Kidney epithelial cell (primary cell): Measurements from ENCODE around the gene HYCC1. TPM values are rescaled to one million over a fixed set of nuclear protein-coding genes. Genes with fewer than 3 reads are reported as not detected.

Experiments used
- DNase-seq: peaks from one replicate; pipeline ENCODE4 v3.0.0-alpha.2; 2010; ENCODE audit warnings: low read depth
- H3K27me3 ChIP-seq: 2 replicates; pipeline ENCODE4 v1.6.0; 2011; ENCODE audit warnings: low read length; ENCODE audit not compliant: control insufficient read depth, insufficient read depth
- H3K36me3 ChIP-seq: 2 replicates; pipeline ENCODE4 v1.5.1; 2011; ENCODE audit warnings: low read length; ENCODE audit not compliant: control insufficient read depth, insufficient read depth
- H3K4me3 ChIP-seq: 2 replicates; pipeline ENCODE4 v1.5.1; 2011; ENCODE audit warnings: low read depth, mild to moderate bottlenecking, control low read depth, low read length
- CTCF ChIP-seq: IDR thresholded peaks from 2 replicates; pipeline ENCODE4 v1.5.1; 2011; ENCODE audit warnings: mild to moderate bottlenecking, moderate library complexity, low read length, control low read depth, inconsistent platforms; ENCODE audit not compliant: insufficient read depth, poor library complexity, severe bottlenecking
- total RNA-seq: library from RNA; depleted of rRNA; stranded (reverse); fragments of >200 nt; gene quantifications from 2 replicates; pipeline ENCODE4 v1.2.3, GENCODE V29; 2015

HYCC1 gene
- total RNA-seq, 1 donor from 2014 or later: 29.9 TPM

GRCh38 chr7:22998519-22998896, 15.4 kb downstream of the HYCC1 start:
- TF ChIP-seq CTCF: no peak
- no peak overlapping the region for H3K4me3 ChIP-seq
- DNase-seq: no peak
- no peaks in the 10 kb centered on the region for H3K36me3 ChIP-seq
- no peaks in the 10 kb centered on the region for H3K27me3 ChIP-seq

DNA sequence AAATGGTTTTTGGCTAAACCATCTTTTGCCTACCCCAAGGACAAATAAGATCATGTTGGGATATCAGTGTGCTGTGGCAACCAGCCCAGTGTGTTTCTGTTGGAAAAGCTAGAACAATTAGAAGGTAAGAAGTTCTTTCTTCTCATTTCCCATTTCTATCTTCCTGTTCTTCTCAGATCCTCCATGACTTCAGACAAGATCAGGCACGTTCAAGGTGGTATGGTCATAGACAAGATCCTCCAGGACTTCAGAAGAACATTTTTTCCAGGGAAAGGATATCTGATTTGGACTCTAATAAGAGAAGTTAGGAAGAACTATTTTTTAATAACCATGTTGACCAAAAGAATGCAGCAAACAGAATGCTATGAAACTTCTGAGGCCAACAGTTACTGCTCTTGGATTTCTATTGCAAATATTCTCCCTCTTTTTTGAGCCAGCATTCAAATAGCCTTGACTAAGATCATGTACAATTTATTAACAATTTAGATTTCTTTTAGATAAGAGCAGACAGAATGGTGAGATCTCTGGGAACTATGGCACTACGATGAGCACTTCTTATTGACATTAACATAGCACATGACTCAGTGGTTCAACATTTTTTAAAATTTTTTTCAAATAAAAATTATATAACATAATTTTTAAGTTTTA, 15.9 kb downstream of the HYCC1 start:
- TF ChIP-seq CTCF: no peak
- Histone ChIP-seq H3K36me3 (no peaks in the 10 kb centered on the region), H3K4me3 (no peak overlapping the region), H3K27me3 (no peaks in the 10 kb centered on the region)
- no peak for DNase-seq

DNA sequence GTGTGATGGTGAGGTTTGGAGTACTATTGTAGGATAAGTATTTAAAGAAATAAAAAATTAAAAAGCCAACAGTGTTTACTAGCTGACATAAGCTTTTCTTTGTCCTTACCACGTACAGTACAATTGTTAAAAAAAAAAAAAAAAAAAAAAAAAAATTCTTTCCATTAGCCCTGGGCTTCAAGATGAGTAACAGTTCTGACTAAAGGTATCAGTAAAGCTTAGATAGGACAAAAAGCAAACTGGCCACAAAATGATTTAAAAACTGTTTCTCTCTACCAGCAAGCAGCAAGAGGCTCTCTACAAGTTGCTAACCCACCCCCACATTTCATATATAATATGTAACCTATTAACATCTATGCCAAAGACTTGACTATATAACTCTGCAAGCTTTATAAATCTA, 17.5 kb downstream of the HYCC1 start:
- no peak for TF ChIP-seq CTCF
- no peaks in the 10 kb centered on the region for H3K27me3 ChIP-seq
- H3K36me3 ChIP-seq: no peaks in the 10 kb centered on the region
- DNase-seq: no peak
- H3K4me3 ChIP-seq: no peak overlapping the region

DNA sequence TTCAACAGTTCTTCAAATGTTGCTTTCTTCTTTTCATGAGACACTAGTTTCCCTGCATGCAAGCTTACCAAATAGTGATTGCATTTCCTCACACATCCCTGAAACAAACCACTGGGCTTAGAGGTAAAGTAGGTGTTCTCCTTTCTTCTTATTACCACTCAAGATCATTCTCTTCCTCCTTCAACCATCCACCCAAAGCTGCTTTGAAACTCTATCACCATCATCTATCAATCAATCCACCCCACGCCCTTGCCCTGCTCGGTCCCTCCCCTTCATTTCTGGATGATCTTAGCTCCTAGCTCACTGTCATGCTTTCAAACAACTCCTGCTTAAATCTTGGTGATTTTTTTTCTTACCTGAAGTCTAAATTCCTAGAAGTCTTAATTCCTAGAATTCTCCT, 18.9 kb downstream of the HYCC1 start:
- TF ChIP-seq CTCF: no peak
- Histone ChIP-seq H3K36me3 (no peaks in the 10 kb centered on the region), H3K4me3 (no peak overlapping the region), H3K27me3 (no peaks in the 10 kb centered on the region)
- DNase-seq: no peak

DNA sequence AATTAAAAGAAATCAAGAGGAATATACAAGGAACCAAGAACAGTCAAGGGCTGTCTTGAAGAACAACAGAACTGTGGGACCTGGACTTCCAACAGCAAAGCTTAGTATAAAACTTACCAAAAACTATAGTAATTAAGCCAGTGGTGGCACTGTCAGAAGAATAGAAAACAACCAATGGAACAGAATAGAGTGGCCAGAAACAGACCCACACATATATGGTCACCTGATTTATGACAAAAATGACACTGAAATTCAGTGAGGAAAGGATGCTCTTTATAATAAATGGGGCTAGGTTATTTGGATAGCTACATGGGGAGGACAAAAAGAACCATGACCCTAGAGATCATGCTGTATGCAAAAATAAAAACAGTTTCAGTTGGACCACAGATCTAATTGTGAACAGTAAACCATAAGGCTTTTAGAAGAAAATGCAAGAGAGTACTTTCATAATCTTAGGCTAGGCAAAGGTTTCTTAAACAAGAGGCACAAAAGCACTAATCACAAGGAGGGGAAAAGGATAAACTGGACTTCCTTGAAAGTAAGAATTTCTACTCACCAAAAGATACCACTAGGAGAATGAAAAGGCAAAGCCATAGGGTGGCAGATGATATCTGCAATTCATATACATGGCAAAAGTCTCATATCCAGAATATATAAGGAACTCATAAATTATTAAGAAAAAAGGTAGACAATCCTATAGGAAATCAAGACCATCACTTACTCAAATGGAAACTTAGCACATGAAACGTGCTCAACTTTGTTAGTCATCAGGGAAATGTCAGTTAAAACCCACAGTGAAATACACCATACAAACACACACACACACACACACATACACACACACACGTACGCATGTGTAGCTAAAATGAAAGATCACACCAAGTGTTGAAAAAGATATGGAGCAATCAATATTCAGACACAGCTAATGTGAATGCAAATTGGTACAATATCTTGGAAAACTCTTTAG, 20.8 kb downstream of the HYCC1 start:
- DNase-seq: no peak
- H3K4me3 ChIP-seq: no peak overlapping the region
- no peaks in the 10 kb centered on the region for H3K27me3 ChIP-seq
- no peak for TF ChIP-seq CTCF
- no peaks in the 10 kb centered on the region for H3K36me3 ChIP-seq
